Glomerular visceral epithelial cell (primary cell): Measurements from ENCODE around the gene CTNS.

Experiments
- DNase-seq: peaks from one replicate; pipeline ENCODE4 v3.0.0-alpha.2; 2016; ENCODE audit errors: extremely low spot score

Gene CTNS

GRCh38 chr17:3658784-3659449 lies 22.4 kb downstream of the CTNS start:
- DNase-seq = no peak

- peak; percentile 89 for DNase-seq
Observed at GRCh38 chr17:3659541-3660111, 23.1 kb downstream of the CTNS start.

DNA sequence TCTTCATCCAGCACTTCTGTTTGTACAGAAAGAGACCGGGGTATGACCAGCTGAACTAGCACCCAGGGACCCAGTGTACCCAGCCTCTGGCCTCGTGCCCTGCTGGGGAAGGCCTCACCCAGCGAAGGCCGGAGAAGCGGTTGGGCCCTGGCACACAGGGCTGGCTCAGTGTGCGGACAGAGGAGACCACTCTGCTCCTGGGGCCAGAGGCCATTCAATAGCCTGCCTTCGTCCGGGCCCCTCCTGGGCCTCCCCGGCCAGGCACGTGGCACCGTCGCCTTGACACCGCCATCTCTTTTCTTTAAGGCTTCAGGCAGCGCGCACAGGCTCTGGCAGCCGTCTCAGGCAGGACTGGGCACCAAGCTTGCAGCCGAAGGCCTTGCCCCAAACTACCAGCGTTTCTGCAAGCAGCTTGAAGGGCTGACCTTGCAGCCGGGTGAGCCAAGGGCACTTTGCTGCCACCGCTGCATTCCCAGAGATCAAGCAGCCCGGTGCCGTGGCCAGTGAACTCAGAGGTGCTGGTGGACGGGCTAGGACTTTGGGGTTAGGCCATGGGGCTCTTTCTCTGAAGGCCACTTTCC lies 23.8 kb downstream of the CTNS start:
- DNase-seq = no peak

GRCh38 chr17:3663102-3664011 lies 26.8 kb downstream of the CTNS start:
- no peak for DNase-seq

DNA sequence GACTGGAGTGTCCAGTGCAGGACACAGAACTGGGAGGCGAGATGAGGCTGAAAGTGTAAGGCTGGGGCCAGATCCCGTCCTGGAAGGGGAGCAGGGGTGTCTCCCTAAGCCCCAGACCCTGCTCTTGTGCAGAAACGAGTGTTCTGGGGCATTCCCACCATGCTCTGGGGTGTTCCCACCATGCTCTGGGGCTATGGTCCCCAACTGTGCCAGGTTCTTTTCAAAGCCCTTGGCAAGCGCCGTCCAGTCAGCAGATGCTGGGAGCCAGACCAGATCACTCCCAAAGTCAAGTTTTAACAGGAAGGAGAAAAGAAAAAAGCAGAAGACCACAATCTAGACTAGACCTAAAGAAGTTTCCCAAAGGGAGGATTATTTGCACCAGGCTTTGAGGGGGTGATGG lies 29.3 kb downstream of the CTNS start:
- no peak for DNase-seq

DNA sequence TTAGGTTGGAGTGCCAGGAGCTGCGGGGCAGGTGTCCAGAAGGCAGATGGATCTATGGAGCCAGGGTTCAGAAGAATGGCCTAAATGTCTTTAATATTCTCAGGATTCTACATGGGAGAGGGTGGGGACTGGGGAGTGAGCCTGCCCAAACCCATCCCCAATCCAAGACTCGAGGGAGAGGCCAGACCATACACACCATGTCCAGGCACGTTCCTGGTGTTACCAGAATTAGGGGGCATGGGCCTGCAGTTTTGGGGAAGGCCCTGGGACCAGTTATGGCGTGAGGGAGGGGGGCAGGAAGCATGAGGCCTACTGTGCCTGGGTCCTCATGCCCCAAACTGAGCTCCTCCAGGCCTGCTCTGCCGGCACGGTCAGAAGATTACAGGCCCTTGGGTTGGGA lies 30.0 kb downstream of the CTNS start:
- DNase-seq = no peak

- peak; percentile 95 for DNase-seq
Observed at GRCh38 chr17:3667366-3668278, 31.1 kb downstream of the CTNS start.

GRCh38 chr17:3668279-3669084 lies 31.9 kb downstream of the CTNS start, which contains the start of the genes EMC6 and TAX1BP3:
Gene EMC6 (plus strand): TSS chr17:3668812. CDS start chr17:3669147, 335 bp downstream.
Gene TAX1BP3 (minus strand): TSS chr17:3668578. CDS start chr17:3668526, 52 bp downstream.
- DNase-seq = peak; percentile 99

GRCh38 chr17:3669085-3669347 lies 32.5 kb downstream of the CTNS start:
- no peak for DNase-seq

DNA sequence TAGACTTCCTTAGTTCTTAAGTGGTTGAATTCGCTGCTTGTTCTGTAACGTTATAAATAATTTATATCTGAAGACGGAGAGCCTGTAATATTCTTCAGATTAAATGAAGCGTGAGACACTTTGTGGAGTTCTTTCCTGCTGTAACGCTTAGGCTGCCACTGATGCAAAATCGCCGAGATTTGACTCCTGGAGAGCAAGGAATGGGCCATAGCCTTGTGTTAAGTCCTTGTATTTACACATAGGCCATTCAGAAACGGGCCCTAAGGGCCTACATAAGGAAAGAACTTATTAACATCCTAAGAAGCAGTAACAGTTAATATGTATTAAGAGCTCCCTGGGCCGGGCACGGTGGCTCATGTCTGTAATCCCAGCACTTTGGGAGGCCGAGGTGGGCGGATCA lies 33.0 kb downstream of the CTNS start:
- DNase-seq = no peak

- no peak for DNase-seq
Observed at GRCh38 chr17:3672571-3672970, 36.0 kb downstream of the CTNS start.

DNA sequence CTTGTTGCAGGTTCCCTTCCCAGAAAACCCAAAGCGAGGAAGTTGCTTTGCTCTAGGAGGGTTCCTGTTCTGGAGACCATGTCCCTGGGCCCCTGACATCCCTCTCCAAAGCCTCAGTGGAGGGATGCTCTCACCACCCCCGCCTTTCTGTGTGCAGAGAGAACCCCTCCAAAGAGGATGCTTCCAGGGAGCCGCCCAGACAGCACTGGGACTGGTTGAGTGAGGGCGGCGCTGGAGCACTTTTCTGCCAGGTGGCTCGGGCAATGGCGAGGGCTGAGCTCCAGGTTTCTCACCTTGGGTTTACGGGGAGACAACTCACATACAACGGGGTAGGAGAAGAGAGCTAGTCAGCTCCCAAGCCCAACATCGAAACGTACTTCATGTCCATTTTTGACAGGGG lies 39.3 kb downstream of the CTNS start:
- no peak for DNase-seq

DNA sequence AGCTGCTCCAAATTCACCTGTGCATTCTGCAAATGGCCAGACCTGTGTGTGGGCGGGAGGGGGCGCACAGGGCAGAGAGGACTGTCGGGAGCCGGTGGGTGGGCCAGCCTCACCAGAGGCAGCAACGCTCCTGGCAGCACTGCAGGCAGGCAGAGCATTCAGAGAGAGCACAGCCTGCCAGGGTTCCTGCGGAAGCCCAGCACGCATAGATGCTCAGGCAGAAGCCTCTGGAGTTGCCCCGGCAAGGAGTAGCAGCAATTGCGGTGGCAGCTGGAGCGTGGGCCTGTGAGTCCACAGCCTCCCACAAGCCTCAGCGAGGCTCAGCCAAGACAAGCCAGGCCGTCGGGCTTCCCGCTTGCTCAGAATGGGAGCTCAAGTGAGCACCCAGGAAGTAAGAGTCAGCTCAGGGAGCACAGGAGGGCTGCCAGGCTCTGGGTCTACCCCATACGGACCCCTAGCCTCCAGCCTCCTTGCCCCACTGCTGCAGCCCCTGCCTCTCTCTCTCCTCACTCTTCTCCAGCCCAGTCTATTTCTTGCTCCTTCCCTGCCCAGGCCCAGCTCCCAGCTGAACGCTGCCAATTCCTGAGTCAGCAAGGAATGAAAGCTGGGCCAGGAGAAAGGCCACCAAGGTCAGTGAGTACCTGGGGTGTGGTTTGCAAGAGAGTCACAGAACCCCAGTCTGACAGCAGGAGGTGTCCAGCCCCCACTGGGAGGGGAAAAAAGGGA lies 41.7 kb downstream of the CTNS start:
- no peak for DNase-seq

- DNase-seq = no peak
Observed at GRCh38 chr17:3678821-3679530, 42.4 kb downstream of the CTNS start.

- no peak for DNase-seq
Observed at GRCh38 chr17:3679531-3680126, 43.1 kb downstream of the CTNS start.

GRCh38 chr17:3681057-3681456 lies 44.5 kb downstream of the CTNS start:
- no peak for DNase-seq

GRCh38 chr17:3681565-3681964 lies 45.0 kb downstream of the CTNS start:
- DNase-seq = no peak

- no peak for DNase-seq
Observed at GRCh38 chr17:3682033-3682432, 45.5 kb downstream of the CTNS start.

DNA sequence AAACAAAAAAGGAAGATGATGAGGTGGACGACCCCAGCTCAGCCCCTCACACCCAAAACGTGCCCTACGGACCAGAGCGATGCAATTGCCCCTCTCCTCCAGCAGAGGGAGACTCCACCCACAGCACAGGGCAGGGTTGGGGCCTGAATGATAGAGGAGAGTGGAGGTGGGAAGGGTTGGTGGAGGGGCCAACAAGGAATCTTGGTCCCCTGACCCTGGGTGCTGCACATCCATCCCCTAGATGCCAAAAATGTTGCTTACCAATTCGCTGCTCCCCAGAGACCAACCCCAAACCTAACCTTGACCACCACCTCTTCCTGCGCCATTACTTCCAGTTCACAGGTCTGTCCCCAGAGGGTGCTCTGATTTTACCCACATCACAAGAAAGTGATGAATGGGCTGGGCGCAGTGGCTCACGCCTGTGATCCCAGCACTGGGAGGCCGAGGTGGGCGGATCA lies 46.5 kb downstream of the CTNS start:
- peak; percentile 36 for DNase-seq
